Measurements from ENCODE around the gene KRT8.

- TF ChIP-seq CTCF (IDR thresholded peaks at IDR 0.05) = no peak
- no peak for TF ChIP-seq POLR2A (IDR thresholded peaks at IDR 0.05)
Observed at GRCh38 chr12:52867642-52868041, 37.2 kb downstream of the KRT8 start.

Measured in sigmoid colon (tissue), 3 donors.